Right atrium auricular region (tissue), 2 donors: ENCODE measurements around the gene SOX1. TPM values are rescaled to one million over a fixed set of nuclear protein-coding genes. Genes with fewer than 3 reads are reported as not detected.

ENCODE experiments used
- DNase-seq: peaks from one replicate; pipeline ENCODE4 v3.0.0-alpha.2; 2019; ENCODE audit warnings: low spot score
- H3K27ac ChIP-seq, 2 donors: fragments of 200-600 bp; sonication (generic); 1 replicate in 1 of 2; 2 replicates in 1 of 2; pipeline ENCODE4 v1.5.1; 2016 to 2019
- H3K27me3 ChIP-seq, 2 donors: fragments of 200-600 bp; sonication (generic); one replicate each; pipeline versions ENCODE4 v1.5.1 to v1.6.0; 2017 to 2019
- H3K36me3 ChIP-seq: fragments of 200-600 bp; sonication (generic); one replicate; pipeline ENCODE4 v1.5.1; 2016
- H3K4me1 ChIP-seq, 2 donors: fragments of 200-600 bp; sonication (generic); one replicate each; pipeline versions ENCODE4 v1.5.1 to v1.6.0; 2017 to 2019
- H3K4me3 ChIP-seq, 2 donors: fragments of 200-600 bp; sonication (generic); 1 replicate in 1 of 2; 2 replicates in 1 of 2; pipeline ENCODE4 v1.5.1; 2017 to 2019; ENCODE audit warnings: mild to moderate bottlenecking in 1 of 2, moderate library complexity in 1 of 2
- H3K9me3 ChIP-seq, 2 donors: fragments of 200-600 bp; sonication (generic); one replicate each; pipeline ENCODE4 v1.5.1; 2019
- CTCF ChIP-seq, 2 donors: fragments of 200-600 bp; sonication (generic); IDR thresholded peaks; one replicate each; pipeline ENCODE4 v1.5.1; 2019; ENCODE audit warnings: antibody characterized with exemption in 2 of 2
- total RNA-seq, 2 donors: library from RNA; depleted of rRNA; stranded (reverse); fragments of >200 nt; gene quantifications; one replicate each; pipeline ENCODE4 v1.1.0, GENCODE V29; 2016

SOX1 gene
- total RNA-seq, 2 donors from 2014 or later: not detected

GRCh38 chr13:112111239-112111857 is 44.4 kb downstream of the SOX1 start:
- no peaks in the 10 kb centered on the region for H3K27me3 ChIP-seq
- no peak for TF ChIP-seq CTCF (IDR thresholded peaks at IDR 0.05)
- H3K4me3 ChIP-seq: no peak overlapping the region
- no peak overlapping the region for H3K27ac ChIP-seq
- peaks cover 0 to 1% of the 10 kb centered on the region in 2 donors for H3K4me1 ChIP-seq
- DNase-seq: no peak
- no peaks in the 10 kb centered on the region for H3K9me3 ChIP-seq
- no peaks in the 10 kb centered on the region for H3K36me3 ChIP-seq

GRCh38 chr13:112112534-112113276 is 45.8 kb downstream of the SOX1 start:
- H3K9me3 ChIP-seq: no peaks in the 10 kb centered on the region
- no peak for TF ChIP-seq CTCF (IDR thresholded peaks at IDR 0.05)
- no peaks in the 10 kb centered on the region for H3K27me3 ChIP-seq
- H3K36me3 ChIP-seq: no peaks in the 10 kb centered on the region
- no peak overlapping the region for H3K27ac ChIP-seq
- no peak for DNase-seq
- no peak overlapping the region for H3K4me3 ChIP-seq
- no peaks in the 10 kb centered on the region for H3K4me1 ChIP-seq

GRCh38 chr13:112113348-112113747 is 46.4 kb downstream of the SOX1 start:
- H3K27me3 ChIP-seq: no peaks in the 10 kb centered on the region
- H3K4me1 ChIP-seq: no peaks in the 10 kb centered on the region
- no peak for TF ChIP-seq CTCF (IDR thresholded peaks at IDR 0.05)

GRCh38 chr13:112113851-112114250 is 46.9 kb downstream of the SOX1 start:
- Histone ChIP-seq H3K9me3 (no peaks in the 10 kb centered on the region), H3K4me1 (no peaks in the 10 kb centered on the region), H3K36me3 (no peaks in the 10 kb centered on the region), H3K27me3 (no peaks in the 10 kb centered on the region), H3K27ac (no peak overlapping the region), H3K4me3 (no peak overlapping the region)
- no peak for TF ChIP-seq CTCF (IDR thresholded peaks at IDR 0.05)
- DNase-seq: no peak

More at GRCh38 chr13:112113348-112113747, 46.4 kb downstream of the SOX1 start:
- Histone ChIP-seq H3K27ac (no peak overlapping the region), H3K4me3 (no peak overlapping the region), H3K36me3 (no peaks in the 10 kb centered on the region), H3K9me3 (no peaks in the 10 kb centered on the region)
- no peak for DNase-seq

GRCh38 chr13:112114391-112114790 is 47.4 kb downstream of the SOX1 start:
- Histone ChIP-seq H3K27me3 (no peaks in the 10 kb centered on the region), H3K4me3 (no peak overlapping the region), H3K27ac (no peak overlapping the region), H3K4me1 (no peaks in the 10 kb centered on the region), H3K36me3 (no peaks in the 10 kb centered on the region), H3K9me3 (no peaks in the 10 kb centered on the region)
- no peak for TF ChIP-seq CTCF (IDR thresholded peaks at IDR 0.05)
- no peak for DNase-seq
